CD14-positive monocyte (primary cell): ENCODE measurements around the gene ATP2A2. TPM values are rescaled to one million over a fixed set of nuclear protein-coding genes. Genes with fewer than 3 reads are reported as not detected.

ENCODE experiments used
- DNase-seq, 3 donors: peaks; one replicate each; pipeline ENCODE4 v3.0.0-alpha.2; 2011 to 2022
- H2AFZ ChIP-seq: 2 replicates; pipeline ENCODE4 v1.6.0; 2012; ENCODE audit warnings: mild to moderate bottlenecking, low read depth, low read length, inconsistent platforms; ENCODE audit not compliant: insufficient read depth, poor library complexity, severe bottlenecking
- H3K27ac ChIP-seq, 2 donors: 1 replicate in 1 of 2; 2 replicates in 1 of 2; pipeline ENCODE4 v1.5.1; 2012 to 2013; ENCODE audit warnings: low read length in 2 of 2, control low read depth in 1 of 2, inconsistent platforms in 1 of 2, low read depth in 1 of 2, mild to moderate bottlenecking in 1 of 2
- H3K27me3 ChIP-seq, 2 donors: one replicate each; pipeline versions ENCODE4 v1.6.0 to v1.6.1; 2011 to 2013; ENCODE audit warnings: low read length in 2 of 2; ENCODE audit not compliant: control insufficient read depth in 2 of 2, insufficient read depth in 2 of 2
- H3K36me3 ChIP-seq, 2 donors: replicated peaks in 1 of 2; 1 replicate in 1 of 2; 2 replicates in 1 of 2; pipeline versions ENCODE4 v1.5.1 to v1.6.1; 2012 to 2013; ENCODE audit warnings: low read length in 2 of 2, control low read depth in 1 of 2, inconsistent platforms in 1 of 2, mild to moderate bottlenecking in 1 of 2; ENCODE audit not compliant: insufficient read depth in 2 of 2, control insufficient read depth in 1 of 2
- H3K4me1 ChIP-seq, 2 donors: 1 replicate in 1 of 2; 2 replicates in 1 of 2; pipeline versions ENCODE4 v1.5.1 to v1.6.1; 2012 to 2013; ENCODE audit warnings: low read length in 2 of 2, control low read depth in 1 of 2, inconsistent platforms in 1 of 2, mild to moderate bottlenecking in 1 of 2, moderate library complexity in 1 of 2; ENCODE audit not compliant: insufficient read depth in 2 of 2, control insufficient read depth in 1 of 2
- H3K4me2 ChIP-seq: replicated peaks from 2 replicates; pipeline ENCODE3; 2012; ENCODE audit warnings: low read length, moderate library complexity, mild to moderate bottlenecking; ENCODE audit not compliant: poor library complexity, severe bottlenecking; ENCODE audit errors: extremely low read depth
- H3K4me3 ChIP-seq, 3 experiments: fragments of 200-600 bp in 1 of 3; sonication (generic) in 1 of 3; replicated peaks in 1 of 3; 1 replicate in 2 of 3; 2 replicates in 1 of 3; pipeline ENCODE4 v1.5.1; 2011 to 2013; ENCODE audit warnings: low read length in 3 of 3, mild to moderate bottlenecking in 3 of 3, control low read depth in 2 of 3, low read depth in 2 of 3, inconsistent platforms in 1 of 3, moderate library complexity in 1 of 3
- H3K79me2 ChIP-seq: 2 replicates; pipeline ENCODE4 v1.6.0; 2012; ENCODE audit warnings: mild to moderate bottlenecking, control low read depth, inconsistent platforms, low read length, moderate library complexity; ENCODE audit not compliant: insufficient read depth
- H3K9ac ChIP-seq: 2 replicates; pipeline ENCODE4 v1.6.0; 2017; ENCODE audit warnings: low read length, mild to moderate bottlenecking; ENCODE audit not compliant: insufficient read depth, poor library complexity, severe bottlenecking
- H3K9me3 ChIP-seq, 2 donors: replicated peaks in 1 of 2; 1 replicate in 1 of 2; 2 replicates in 1 of 2; pipeline versions ENCODE4 v1.5.1 to v1.6.1; 2012 to 2013; ENCODE audit warnings: low read length in 2 of 2, control low read depth in 1 of 2; ENCODE audit not compliant: control insufficient read depth in 1 of 2, insufficient read depth in 1 of 2
- H4K20me1 ChIP-seq: 2 replicates; pipeline ENCODE4 v1.6.0; 2012; ENCODE audit warnings: mild to moderate bottlenecking, low read length, control low read depth, moderate library complexity; ENCODE audit not compliant: insufficient read depth
- H3K27ac Mint-ChIP-seq, 7 donors: one replicate each; pipeline ENCODE4 v1.8.0; 2020; ENCODE audit warnings: mild to moderate bottlenecking in 7 of 7, mixed read lengths in 7 of 7, moderate library complexity in 6 of 7, inconsistent platforms in 2 of 7
- H3K27me3 Mint-ChIP-seq, 3 donors: one replicate each; pipeline ENCODE4 v1.8.0; 2021 to 2022; ENCODE audit warnings: low read depth in 3 of 3, mild to moderate bottlenecking in 3 of 3, mixed read lengths in 3 of 3, moderate library complexity in 3 of 3, inconsistent platforms in 1 of 3
- H3K36me3 Mint-ChIP-seq, 2 donors: one replicate each; pipeline ENCODE4 v1.8.0; 2020; ENCODE audit warnings: mixed read lengths in 2 of 2, inconsistent platforms in 1 of 2, mild to moderate bottlenecking in 1 of 2
- H3K4me1 Mint-ChIP-seq: one replicate; pipeline ENCODE4 v1.8.0; 2020; ENCODE audit warnings: mild to moderate bottlenecking, mixed read lengths
- H3K4me3 Mint-ChIP-seq, 2 donors: one replicate each; pipeline ENCODE4 v1.8.0; 2020; ENCODE audit warnings: mild to moderate bottlenecking in 2 of 2, mixed read lengths in 2 of 2, moderate library complexity in 1 of 2
- H3K9me3 Mint-ChIP-seq, 7 donors: one replicate each; pipeline ENCODE4 v1.8.0; 2020 to 2022; ENCODE audit warnings: mixed read lengths in 7 of 7, mild to moderate bottlenecking in 6 of 7, moderate library complexity in 6 of 7, inconsistent platforms in 2 of 7
- CTCF ChIP-seq: fragments of 200-600 bp; IDR thresholded peaks from one replicate; pipeline ENCODE4 v1.8.0; 2022; ENCODE audit warnings: antibody characterized with exemption, mild to moderate bottlenecking
- WGBS: methylation state at CpG from one replicate; pipeline ENCODE4 v1.1.5; 2013; ENCODE audit warnings: missing lambda C conversion rate; ENCODE audit not compliant: insufficient coverage; 5-methylcytosine and 5-hydroxymethylcytosine counted together
- intact Hi-C, 2 donors: fragments of 100-400 bp; cut with micrococcal nuclease; formaldehyde crosslinking; loops; one replicate each; pipeline versions ENCODE4 v1.15.0 to v1.15.1; 2023
- polyA plus RNA-seq, 3 donors: library from polyadenylated mRNA; depleted of rRNA in 1 of 3; unstranded in 2 of 3; stranded (reverse) in 1 of 3; fragments of 300-500 nt in 2 of 3; fragments of >200 nt in 1 of 3; fragmentation: Illumina TruSeq in 2 of 3; gene quantifications; 1 replicate in 2 of 3; 2 replicates in 1 of 3; pipeline ENCODE4 v1.2.3, GENCODE V29; 2012 to 2021

Gene ATP2A2
- polyA plus RNA-seq, 3 donors: 4.5 to 83.1 (median 6.9) TPM

GRCh38 chr12:110262442-110263388, 18.3 kb upstream of the ATP2A2 start:
- Histone ChIP-seq H3K4me2 (peak overlapping the region; percentile 1), H2AFZ (no peak overlapping the region), H3K79me2 (no peaks in the 10 kb centered on the region), H3K27ac (no peak overlapping the region), H3K4me1 (peaks cover 23 to 30% of the 10 kb centered on the region in 2 donors), H4K20me1 (no peaks in the 10 kb centered on the region), H3K9ac (no peak overlapping the region), H3K9me3 (no peaks in the 10 kb centered on the region), H3K27me3 (no peaks in the 10 kb centered on the region), H3K4me3 (no peak overlapping the region), H3K36me3 (no peaks in the 10 kb centered on the region)
- TF ChIP-seq CTCF: no peak
- H3K9me3 Mint-ChIP-seq: no peaks in the 10 kb centered on the region
- intact Hi-C loops: no loop called here
- peaks cover 1 to 4% (median 2%) of the 10 kb centered on the region in 3 donors for H3K27me3 Mint-ChIP-seq
- peak overlapping the region in 1 of 2 donors; percentile 43 for H3K4me3 Mint-ChIP-seq
- DNase-seq: peak in 2 of 3 donors; percentile 54 to 69
- H3K4me1 Mint-ChIP-seq: peaks cover 29% of the 10 kb centered on the region
- peak overlapping the region in 3 of 7 donors; percentile 43 to 68 (median 62) for H3K27ac Mint-ChIP-seq
- H3K36me3 Mint-ChIP-seq: no peaks in the 10 kb centered on the region
- 100% methylated on average over 2 of the region's 17 CpGs for WGBS

- no peak for TF ChIP-seq CTCF
- Histone ChIP-seq H2AFZ (peak overlapping the region; percentile 53), H3K4me3 (peak overlapping the region in 1 of 3 experiments; percentile 31), H3K27ac (peak overlapping the region in 1 of 2 donors; percentile 15), H3K79me2 (no peaks in the 10 kb centered on the region), H4K20me1 (no peaks in the 10 kb centered on the region), H3K4me1 (peaks cover 21 to 26% of the 10 kb centered on the region in 2 donors), H3K36me3 (no peaks in the 10 kb centered on the region), H3K9ac (no peak overlapping the region), H3K9me3 (no peaks in the 10 kb centered on the region), H3K27me3 (no peaks in the 10 kb centered on the region), H3K4me2 (peak overlapping the region; percentile 50)
- peaks cover 0 to 1% (median 0%) of the 10 kb centered on the region in 7 donors for H3K9me3 Mint-ChIP-seq
- peaks cover 37% of the 10 kb centered on the region for H3K4me1 Mint-ChIP-seq
- intact Hi-C loops: no loop called here
- peaks cover 5 to 6% (median 6%) of the 10 kb centered on the region in 3 donors for H3K27me3 Mint-ChIP-seq
- WGBS: no CpG with 5 or more reads among the region's 5 CpGs
- DNase-seq: no peak
- H3K36me3 Mint-ChIP-seq: no peaks in the 10 kb centered on the region
- H3K4me3 Mint-ChIP-seq: peak overlapping the region in 1 of 2 donors; percentile 84
- peak overlapping the region in 4 of 7 donors; percentile 14 to 62 (median 38) for H3K27ac Mint-ChIP-seq
Measured at GRCh38 chr12:110266381-110266960, 14.6 kb upstream of the ATP2A2 start.
